Measurements from ENCODE around the gene PARP8.
"Not testable (repeated sequence)": the region's sequence is repeated elsewhere in the genome, so short reads cannot be mapped to it uniquely, and the experiment has no call there.

PARP8 gene

GRCh38 chr5:50694027-50694590 is 27.7 kb downstream of the PARP8 start:
- TF ChIP-seq, protein P1, sequence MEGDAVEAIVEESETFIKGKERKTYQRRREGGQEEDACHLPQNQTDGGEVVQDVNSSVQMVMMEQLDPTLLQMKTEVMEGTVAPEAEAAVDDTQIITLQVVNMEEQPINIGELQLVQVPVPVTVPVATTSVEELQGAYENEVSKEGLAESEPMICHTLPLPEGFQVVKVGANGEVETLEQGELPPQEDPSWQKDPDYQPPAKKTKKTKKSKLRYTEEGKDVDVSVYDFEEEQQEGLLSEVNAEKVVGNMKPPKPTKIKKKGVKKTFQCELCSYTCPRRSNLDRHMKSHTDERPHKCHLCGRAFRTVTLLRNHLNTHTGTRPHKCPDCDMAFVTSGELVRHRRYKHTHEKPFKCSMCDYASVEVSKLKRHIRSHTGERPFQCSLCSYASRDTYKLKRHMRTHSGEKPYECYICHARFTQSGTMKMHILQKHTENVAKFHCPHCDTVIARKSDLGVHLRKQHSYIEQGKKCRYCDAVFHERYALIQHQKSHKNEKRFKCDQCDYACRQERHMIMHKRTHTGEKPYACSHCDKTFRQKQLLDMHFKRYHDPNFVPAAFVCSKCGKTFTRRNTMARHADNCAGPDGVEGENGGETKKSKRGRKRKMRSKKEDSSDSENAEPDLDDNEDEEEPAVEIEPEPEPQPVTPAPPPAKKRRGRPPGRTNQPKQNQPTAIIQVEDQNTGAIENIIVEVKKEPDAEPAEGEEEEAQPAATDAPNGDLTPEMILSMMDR (IDR thresholded peaks at IDR 0.05; ENCODE audit: extremely low read depth, missing control alignments) = no peak
- DNase-seq (ENCODE audit: low spot score) = no peak

DNA sequence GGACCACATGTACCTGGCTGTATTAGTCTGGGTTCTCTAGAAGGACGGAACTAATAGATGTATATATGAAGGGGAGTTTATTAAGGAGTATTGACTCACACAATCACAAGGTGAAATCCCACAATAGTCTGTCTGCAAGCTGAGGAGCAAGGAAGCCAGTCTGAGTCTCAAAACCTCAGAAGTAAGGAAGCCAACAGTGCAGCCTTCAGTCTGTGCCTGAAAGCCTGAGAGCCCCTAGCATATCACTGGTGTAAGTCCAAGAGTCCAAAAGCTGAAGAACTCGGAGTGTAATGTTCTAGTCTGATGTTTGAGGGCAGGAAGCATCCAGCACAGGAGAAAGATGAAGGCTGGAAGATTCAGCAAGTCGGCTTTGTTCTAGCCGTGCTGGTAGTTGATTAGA is 28.2 kb downstream of the PARP8 start:
- not testable (repeated sequence) for DNase-seq (ENCODE audit: low spot score)

DNA sequence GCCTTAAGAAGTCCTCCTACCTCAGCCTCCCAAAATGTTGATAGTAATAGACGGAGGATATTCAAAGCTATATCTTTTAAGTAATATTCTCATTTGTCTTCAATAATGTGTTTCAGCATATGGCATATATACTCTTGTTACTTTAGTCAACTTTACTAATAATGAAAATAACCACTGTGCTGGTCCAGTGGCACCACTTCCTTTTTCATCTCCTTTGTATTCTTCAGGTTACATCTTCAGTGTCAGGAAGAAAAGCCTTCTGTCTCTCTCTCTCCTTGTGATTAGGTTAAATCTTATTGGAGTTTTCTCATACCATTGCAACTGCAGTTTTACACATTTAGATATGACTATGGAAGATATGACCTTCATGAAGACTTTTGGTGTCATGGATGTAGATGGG is 31.3 kb downstream of the PARP8 start:
- TF ChIP-seq, protein P1 (IDR thresholded peaks at IDR 0.05; ENCODE audit: extremely low read depth, missing control alignments) = no peak
- DNase-seq (ENCODE audit: low spot score) = no peak

GRCh38 chr5:50699737-50700136 is 33.3 kb downstream of the PARP8 start:
- DNase-seq (ENCODE audit: low spot score) = no peak
- TF ChIP-seq, protein P1 (IDR thresholded peaks at IDR 0.05; ENCODE audit: extremely low read depth, missing control alignments) = no peak

GRCh38 chr5:50700706-50701105 is 34.3 kb downstream of the PARP8 start:
- TF ChIP-seq, protein P1 (IDR thresholded peaks at IDR 0.05; ENCODE audit: extremely low read depth, missing control alignments) = no peak

DNA sequence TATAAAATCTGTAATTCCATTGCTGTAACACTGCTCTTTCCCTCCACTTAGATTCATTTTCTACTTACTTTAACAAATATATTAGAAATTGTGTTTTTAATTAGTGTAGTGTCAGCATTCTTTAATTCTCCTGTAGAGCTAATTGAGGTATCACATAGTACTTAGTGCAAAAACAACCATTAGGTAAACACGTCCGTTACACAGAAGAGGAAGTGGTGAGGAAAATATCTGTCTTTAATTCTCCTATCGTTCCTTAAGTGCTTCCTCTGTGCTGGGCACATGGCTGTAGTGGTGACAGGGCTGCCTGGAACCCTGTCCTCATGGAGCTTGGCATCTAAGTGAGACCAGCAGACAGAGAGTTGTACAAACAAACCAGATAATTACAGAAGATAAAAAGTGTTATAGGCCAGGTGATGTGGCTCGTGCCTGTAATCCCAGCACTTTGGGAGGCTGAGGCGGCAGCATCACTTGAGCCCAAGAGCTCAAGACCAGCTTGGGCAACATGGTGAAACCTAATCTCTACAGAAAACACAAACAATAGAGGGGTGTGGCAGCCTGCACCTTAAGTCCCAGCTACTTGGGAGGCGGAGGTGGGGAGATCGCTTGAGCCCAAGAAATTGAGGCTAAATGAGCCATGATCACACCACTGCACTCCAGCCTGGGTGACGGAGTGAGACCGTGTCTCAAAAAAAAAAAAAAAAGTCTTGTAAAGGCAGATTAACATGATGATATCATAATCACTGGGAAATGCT is 36.4 kb downstream of the PARP8 start:
- TF ChIP-seq, protein P1 (IDR thresholded peaks at IDR 0.05; ENCODE audit: extremely low read depth, missing control alignments) = no peak

More at GRCh38 chr5:50700706-50701105, 34.3 kb downstream of the PARP8 start:
- no peak for DNase-seq (ENCODE audit: low spot score)

GRCh38 chr5:50703367-50703666 is 36.9 kb downstream of the PARP8 start:
- TF ChIP-seq, protein P1 (IDR thresholded peaks at IDR 0.05; ENCODE audit: extremely low read depth, missing control alignments) = no peak
- no peak for DNase-seq (ENCODE audit: low spot score)

More for the DNA sequence above, 36.4 kb downstream of the PARP8 start:
- DNase-seq (ENCODE audit: low spot score) = no peak

- DNase-seq (ENCODE audit: low spot score) = no peak
- TF ChIP-seq, protein P1 (IDR thresholded peaks at IDR 0.05; ENCODE audit: extremely low read depth, missing control alignments) = no peak
Measured at GRCh38 chr5:50704730-50705129, 38.3 kb downstream of the PARP8 start.
